MM.1S (cell line): Measurements from ENCODE around the gene ELL.
A peak's percentile ranks its signal among the peaks of the same experiment; 100 is the strongest.

Experiments
- DNase-seq: peaks from one replicate; pipeline ENCODE4 v3.0.0-alpha.2; 2015
- H2AFZ ChIP-seq: fragments of 300-600 bp; sonication (generic); 2 replicates; pipeline ENCODE4 v1.6.0; 2016; ENCODE audit warnings: antibody characterized with exemption, low read length
- H3F3A ChIP-seq: fragments of 300-600 bp; sonication (generic); 2 replicates; pipeline ENCODE4 v1.6.1; 2016; ENCODE audit warnings: mild to moderate bottlenecking, antibody characterized with exemption, low read length, moderate library complexity, mixed read lengths; ENCODE audit not compliant: insufficient read depth
- H3K27ac ChIP-seq: fragments of 300-600 bp; sonication (generic); 2 replicates; pipeline ENCODE4 v1.5.1; 2016; ENCODE audit warnings: mild to moderate bottlenecking, low read length
- H3K27me3 ChIP-seq: fragments of 300-600 bp; sonication (generic); replicated peaks from 2 replicates; pipeline ENCODE4 v1.6.0; 2016; ENCODE audit warnings: low read length; ENCODE audit not compliant: insufficient read depth
- H3K36me3 ChIP-seq: fragments of 300-600 bp; sonication (generic); replicated peaks from 2 replicates; pipeline ENCODE4 v1.6.1; 2016; ENCODE audit warnings: mild to moderate bottlenecking, low read length, mixed read lengths; ENCODE audit not compliant: insufficient read depth
- H3K4me1 ChIP-seq: fragments of 300-600 bp; sonication (generic); 2 replicates; pipeline ENCODE4 v1.6.1; 2016; ENCODE audit warnings: low read length, mixed read lengths
- H3K4me2 ChIP-seq: fragments of 300-600 bp; sonication (generic); 2 replicates; pipeline ENCODE4 v1.6.0; 2016; ENCODE audit warnings: low read depth, low read length
- H3K4me3 ChIP-seq: fragments of 300-600 bp; sonication (generic); 2 replicates; pipeline ENCODE4 v1.5.1; 2016; ENCODE audit warnings: low read length, mixed read lengths
- H3K79me2 ChIP-seq: fragments of 300-600 bp; sonication (generic); 2 replicates; pipeline ENCODE4 v1.6.1; 2016; ENCODE audit warnings: mixed run types, low read length, mixed read lengths
- H3K9ac ChIP-seq: fragments of 300-600 bp; sonication (generic); 2 replicates; pipeline ENCODE4 v1.6.1; 2016; ENCODE audit warnings: low read length, mixed read lengths
- H3K9me2 ChIP-seq: fragments of 300-600 bp; sonication (generic); replicated peaks from 2 replicates; pipeline ENCODE4 v1.6.1; 2016; ENCODE audit warnings: mild to moderate bottlenecking, low read length, mixed read lengths; ENCODE audit not compliant: insufficient read depth
- H3K9me3 ChIP-seq: fragments of 300-600 bp; sonication (generic); replicated peaks from 2 replicates; pipeline ENCODE4 v1.6.1; 2016; ENCODE audit warnings: mild to moderate bottlenecking, low read length, mixed read lengths; ENCODE audit not compliant: insufficient read depth
- H4K20me1 ChIP-seq: fragments of 300-600 bp; sonication (generic); 2 replicates; pipeline ENCODE4 v1.6.1; 2016; ENCODE audit warnings: mild to moderate bottlenecking, low read length, moderate library complexity, mixed read lengths; ENCODE audit not compliant: insufficient read depth
- CTCF ChIP-seq: fragments of 300-600 bp; sonication (generic); IDR thresholded peaks from 2 replicates; pipeline ENCODE4 v1.5.1; 2016; ENCODE audit warnings: antibody characterized with exemption, low read length, mixed read lengths
- EZH2 ChIP-seq: fragments of 300-600 bp; sonication (generic); optimal IDR thresholded peaks from 2 replicates; pipeline ENCODE3; 2017; ENCODE audit warnings: low read depth, mild to moderate bottlenecking, antibody characterized with exemption, low read length, mixed read lengths
- EZH2phosphoT487 ChIP-seq: fragments of 300-600 bp; sonication (generic); IDR thresholded peaks from 2 replicates; pipeline ENCODE4 v1.6.1; 2018; ENCODE audit warnings: antibody characterized with exemption, low read length

ELL gene

GRCh38 chr19:18520848-18521691 lies 800 bp downstream of the ELL start:
- DNase-seq, result peak; percentile 78
- Histone ChIP-seq H3K27me3 (no peaks in the 10 kb centered on the region), H3K9me2 (no peaks in the 10 kb centered on the region), H3K4me1 (peaks cover 11% of the 10 kb centered on the region), H2AFZ (no peak overlapping the region), H3F3A (peaks cover 18% of the 10 kb centered on the region), H3K4me2 (peak overlapping the region; percentile 90), H3K27ac (peak overlapping the region; percentile 86), H3K79me2 (peaks cover 58% of the 10 kb centered on the region), H3K9ac (peak overlapping the region; percentile 98), H3K4me3 (peak overlapping the region; percentile 98), H3K9me3 (no peaks in the 10 kb centered on the region), H4K20me1 (peaks cover 39% of the 10 kb centered on the region), H3K36me3 (no peaks in the 10 kb centered on the region)
- no peak for TF ChIP-seq EZH2phosphoT487

DNA sequence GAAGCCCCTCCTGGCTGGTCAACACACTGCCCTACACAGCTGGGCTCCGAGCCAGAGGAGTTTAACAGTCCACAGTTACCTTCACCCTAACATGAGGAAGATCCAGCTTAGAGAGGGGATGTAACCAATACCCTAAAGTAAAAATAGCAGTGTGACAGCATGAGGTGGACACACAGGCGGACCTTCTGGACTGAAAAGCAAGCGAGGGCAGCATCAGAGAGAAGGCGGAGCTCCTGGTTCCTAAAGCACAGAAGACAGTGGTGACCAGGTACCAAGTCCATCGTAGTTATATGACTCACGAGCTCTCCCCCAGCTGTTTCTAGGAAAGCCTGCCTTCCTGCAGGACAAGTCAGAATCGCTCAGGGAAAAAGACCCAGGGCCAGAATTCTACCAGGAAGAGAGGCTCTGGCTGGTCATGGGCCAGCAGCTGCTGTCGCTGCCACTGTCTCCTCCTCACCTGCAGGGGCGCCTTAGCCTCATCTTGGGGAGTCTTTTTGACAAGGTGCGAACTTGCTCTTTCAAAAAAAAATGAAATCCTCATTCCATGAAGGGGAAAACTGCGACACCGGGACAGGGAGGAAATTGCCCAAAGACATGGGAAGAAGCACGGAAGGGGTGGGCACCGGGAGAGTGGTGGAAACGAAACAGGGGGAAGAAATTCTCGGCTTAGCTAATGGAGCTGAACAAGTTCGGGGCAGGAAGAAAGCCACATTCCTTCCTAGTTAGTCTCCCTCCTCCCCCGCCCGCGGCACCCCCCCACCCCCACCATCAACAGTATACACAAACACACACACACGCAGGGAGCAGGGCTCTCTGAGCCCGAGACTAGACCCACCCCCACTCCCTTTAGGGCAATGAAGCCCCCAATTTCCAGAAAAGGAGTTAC lies 1.7 kb downstream of the ELL start:
- H3K79me2 ChIP-seq, result peaks cover 66% of the 10 kb centered on the region
- peak; percentile 83 for DNase-seq

DNA sequence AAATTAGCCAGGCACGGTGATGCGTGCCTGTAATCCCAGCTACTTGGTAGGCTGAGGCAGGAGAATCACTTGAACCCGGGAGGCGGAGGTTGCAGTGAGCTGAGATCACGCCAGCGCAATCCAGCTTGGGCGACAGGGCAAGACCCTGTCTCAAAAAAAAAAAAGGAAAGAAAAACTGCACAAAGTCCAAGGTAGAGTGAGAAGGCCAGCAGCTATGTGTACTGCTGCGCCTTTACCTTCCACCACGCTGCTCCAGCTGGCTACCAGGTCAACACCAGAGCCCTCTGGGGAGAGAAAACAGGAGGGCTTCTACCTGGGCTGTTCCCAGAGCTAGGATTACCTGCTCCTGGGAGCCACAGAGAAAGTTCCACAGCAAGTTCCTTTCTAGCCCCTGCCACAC lies 3.2 kb downstream of the ELL start:
- Histone ChIP-seq H3K4me1 (peaks cover 11% of the 10 kb centered on the region), H3K27me3 (no peaks in the 10 kb centered on the region), H3F3A (peaks cover 18% of the 10 kb centered on the region), H3K4me3 (no peak overlapping the region), H3K27ac (no peak overlapping the region; the same call in 1 of the 2 replicates), H3K9me2 (no peaks in the 10 kb centered on the region), H4K20me1 (peaks cover 61% of the 10 kb centered on the region), H2AFZ (no peak overlapping the region), H3K36me3 (no peaks in the 10 kb centered on the region), H3K79me2 (peaks cover 82% of the 10 kb centered on the region), H3K9me3 (no peaks in the 10 kb centered on the region), H3K9ac (no peak overlapping the region), H3K4me2 (peak overlapping the region; percentile 90; the same call in 1 of the 2 replicates)
- TF ChIP-seq CTCF, result no peak
- TF ChIP-seq EZH2, result no peak
- no peak for TF ChIP-seq EZH2phosphoT487
- DNase-seq, result no peak

More for the DNA sequence above, 1.7 kb downstream of the ELL start:
- H3K4me2 ChIP-seq, result peak overlapping the region; percentile 90
- TF ChIP-seq EZH2phosphoT487 (no peak), CTCF (peak; percentile 84)
- H3K9me3 ChIP-seq, result no peaks in the 10 kb centered on the region
- H2AFZ ChIP-seq, result no peak overlapping the region
- peaks cover 48% of the 10 kb centered on the region for H4K20me1 ChIP-seq
- H3K27me3 ChIP-seq, result no peaks in the 10 kb centered on the region
- H3K9ac ChIP-seq, result peak overlapping the region; percentile 98
- peaks cover 11% of the 10 kb centered on the region for H3K4me1 ChIP-seq
- H3K4me3 ChIP-seq, result peak overlapping the region; percentile 98
- H3K9me2 ChIP-seq, result no peaks in the 10 kb centered on the region
- peaks cover 18% of the 10 kb centered on the region for H3F3A ChIP-seq
- no peaks in the 10 kb centered on the region for H3K36me3 ChIP-seq
- H3K27ac ChIP-seq, result peak overlapping the region; percentile 86
